Activated naive CD8-positive, alpha-beta T cell treated with anti-CD3 and anti-CD28 coated beads, Interleukin-2, amount 10 ng/mL, durations not matched to agents 7 days and 5 days (primary cell): ENCODE measurements around the gene SPATA6L. TPM values are rescaled to one million over a fixed set of nuclear protein-coding genes. Genes with fewer than 3 reads are reported as not detected.
"Not testable (repeated sequence)": the region's sequence is repeated elsewhere in the genome, so short reads cannot be mapped to it uniquely, and the experiment has no call there.

Source experiments
- ATAC-seq: fragments of 150-1000 bp; cut with Tn5 transposase; one replicate; pipeline ENCODE4 v1.10.0; 2021; ENCODE audit warnings: low read depth, moderate library complexity
- POLR2A ChIA-PET: fragments of 350-600 bp; sonication (Branson Sonifier 250); formaldehyde crosslinking; loops from one replicate; lab custom pipeline; 2021; ENCODE audit warnings: antibody characterized with exemption; lab: Charles Lee
- DNase-seq: peaks from one replicate; pipeline ENCODE4 v3.0.0; 2021
- H3K27ac Mint-ChIP-seq: one replicate; pipeline ENCODE4 v1.8.0; 2022; ENCODE audit warnings: mild to moderate bottlenecking, mixed read lengths
- H3K27me3 Mint-ChIP-seq: one replicate; pipeline ENCODE4 v1.8.0; 2022; ENCODE audit warnings: mild to moderate bottlenecking, moderate library complexity, mixed read lengths
- H3K36me3 Mint-ChIP-seq: one replicate; pipeline ENCODE4 v1.8.0; 2021; ENCODE audit warnings: mild to moderate bottlenecking, mixed read lengths
- H3K4me1 Mint-ChIP-seq: one replicate; pipeline ENCODE4 v1.8.0; 2021; ENCODE audit warnings: mixed read lengths
- H3K4me3 Mint-ChIP-seq: one replicate; pipeline ENCODE4 v1.8.0; 2022; ENCODE audit warnings: mild to moderate bottlenecking, moderate library complexity, mixed read lengths
- H3K9me3 Mint-ChIP-seq: one replicate; pipeline ENCODE4 v1.8.0; 2021; ENCODE audit warnings: mixed read lengths
- total RNA-seq, 2 experiments: library from RNA; stranded (reverse); gene quantifications; one replicate each; pipeline ENCODE4 v1.2.3, GENCODE V29; 2021

Gene SPATA6L
- total RNA-seq, 2 experiments from 2014 or later = 0.72 to 1.0 TPM

DNA sequence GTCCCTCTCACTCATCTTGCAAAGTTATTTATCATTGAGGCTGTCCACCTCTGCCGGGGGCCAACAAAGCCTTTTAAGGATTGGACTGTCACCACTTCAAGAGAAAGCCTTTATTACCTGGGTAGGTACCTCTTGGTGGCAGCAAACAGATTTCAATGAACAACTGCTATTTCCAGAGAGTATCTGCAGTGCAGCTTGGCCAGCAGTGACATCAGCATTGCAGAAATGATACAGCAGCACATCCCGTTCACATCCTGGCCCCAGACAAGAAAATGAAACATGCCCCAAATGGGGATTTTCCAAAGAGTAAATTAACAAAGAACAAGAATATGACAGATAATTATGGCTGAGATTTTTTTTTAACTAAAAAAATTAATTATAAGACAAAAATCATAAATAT, 2.3 kb upstream of the SPATA6L start:
- peaks cover 41% of the 10 kb centered on the region for H3K4me1 Mint-ChIP-seq

DNA sequence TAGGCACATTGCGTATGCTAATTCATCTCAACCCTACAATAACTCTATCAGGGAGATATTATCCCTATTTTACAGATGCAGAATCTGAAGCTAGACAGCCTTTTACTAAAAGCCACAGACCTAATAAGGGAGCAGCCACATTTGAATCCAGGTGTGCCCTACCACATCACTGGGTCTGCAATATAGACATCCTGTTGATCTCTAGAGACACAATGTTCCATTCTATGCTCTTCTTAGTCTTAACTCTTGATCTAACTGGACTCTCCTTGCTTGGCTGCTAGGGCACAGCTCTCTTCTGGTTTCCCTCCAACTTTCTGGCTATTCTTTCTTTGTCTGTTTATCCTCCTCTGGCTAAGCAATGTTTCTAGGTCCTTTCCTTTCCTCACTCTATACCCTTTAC, 1.4 kb upstream of the SPATA6L start:
- DNase-seq (no peak), ATAC-seq (peak; percentile 55)
- H3K4me3 Mint-ChIP-seq = no peak overlapping the region
- H3K27ac Mint-ChIP-seq = no peak overlapping the region
- peaks cover 50% of the 10 kb centered on the region for H3K4me1 Mint-ChIP-seq
- H3K36me3 Mint-ChIP-seq = no peaks in the 10 kb centered on the region
- POLR2A ChIA-PET = interaction anchor here (1.2 kb wide), 1 partner anchor 12 kb away, joined by 6 read pairs; the partner anchor contains the start of gene CDC37L1
- H3K9me3 Mint-ChIP-seq = no peaks in the 10 kb centered on the region
- no peaks in the 10 kb centered on the region for H3K27me3 Mint-ChIP-seq

More for the DNA sequence above, 2.3 kb upstream of the SPATA6L start:
- Mint-ChIP-seq H3K27me3 (no peaks in the 10 kb centered on the region), H3K27ac (no peak overlapping the region), H3K4me3 (no peak overlapping the region), H3K36me3 (no peaks in the 10 kb centered on the region), H3K9me3 (no peaks in the 10 kb centered on the region)
- DNase-seq (no peak), ATAC-seq (no peak)
- POLR2A ChIA-PET = interaction anchor here (1.5 kb wide), 1 partner anchor 72 kb away, joined by 5 read pairs; the partner anchor contains the start of gene AK3

DNA sequence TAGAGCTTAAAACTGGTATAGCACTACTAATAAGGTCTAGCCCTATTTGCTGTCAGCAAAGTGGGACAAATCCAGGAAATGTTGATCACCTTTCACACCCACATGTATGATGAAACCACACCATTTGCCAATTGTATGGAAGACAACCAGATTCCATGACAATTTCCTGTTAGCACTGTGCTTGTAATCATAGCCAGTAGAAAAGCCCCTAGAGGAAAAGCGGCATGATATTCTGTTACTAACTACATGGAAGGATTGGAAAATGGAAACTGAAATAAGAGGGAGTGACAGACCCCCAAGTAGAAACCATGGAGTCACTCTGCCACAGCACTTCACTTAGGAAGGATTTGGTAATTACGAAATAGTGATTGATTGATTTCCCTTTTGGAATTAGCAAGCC, 923 bp downstream of the SPATA6L start:
- POLR2A ChIA-PET = interaction anchor here (1.3 to 1.7 kb wide), 2 partner anchors 12 to 14 kb away, joined by 5 to 10 read pairs; partner anchors contain the start of gene CDC37L1
- H3K36me3 Mint-ChIP-seq = peaks cover under 1% of the 10 kb centered on the region
- H3K27ac Mint-ChIP-seq = no peak overlapping the region
- DNase-seq = no peak
- H3K9me3 Mint-ChIP-seq = no peaks in the 10 kb centered on the region
- ATAC-seq = no peak
- peak overlapping the region; percentile 31 for H3K4me3 Mint-ChIP-seq
- H3K4me1 Mint-ChIP-seq = peaks cover 48% of the 10 kb centered on the region
- H3K27me3 Mint-ChIP-seq = no peaks in the 10 kb centered on the region

DNA sequence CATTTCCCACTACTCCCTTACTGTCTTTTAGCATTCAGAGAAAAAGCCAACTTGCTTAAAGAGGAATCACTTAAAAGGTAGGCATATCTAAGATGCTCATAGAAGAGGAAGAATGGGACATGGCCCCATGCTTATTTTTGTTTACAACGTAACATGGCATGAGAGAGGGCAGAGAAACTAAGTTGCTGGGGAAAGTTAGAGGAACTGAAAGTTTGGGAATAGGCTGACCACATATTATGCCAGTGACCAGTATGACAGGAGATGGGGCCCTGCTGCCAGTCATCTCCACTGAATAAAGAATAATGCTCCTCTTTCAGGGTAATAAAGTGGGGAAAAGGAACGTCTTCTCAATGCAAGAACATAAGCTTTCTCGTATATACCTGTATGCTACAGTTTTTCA, 2.3 kb downstream of the SPATA6L start:
- no peaks in the 10 kb centered on the region for H3K9me3 Mint-ChIP-seq
- peaks cover 46% of the 10 kb centered on the region for H3K4me1 Mint-ChIP-seq
- ATAC-seq (no peak), DNase-seq (no peak)
- POLR2A ChIA-PET = interaction anchor here (1.1 to 1.2 kb wide), 2 partner anchors 15 to 76 kb away, joined by 3 to 4 read pairs; partner anchors contain the start of gene CDC37L1
- H3K36me3 Mint-ChIP-seq = peaks cover 2% of the 10 kb centered on the region
- H3K4me3 Mint-ChIP-seq = peak overlapping the region; percentile 23
- H3K27ac Mint-ChIP-seq = no peak overlapping the region
- peaks cover 3% of the 10 kb centered on the region for H3K27me3 Mint-ChIP-seq

DNA sequence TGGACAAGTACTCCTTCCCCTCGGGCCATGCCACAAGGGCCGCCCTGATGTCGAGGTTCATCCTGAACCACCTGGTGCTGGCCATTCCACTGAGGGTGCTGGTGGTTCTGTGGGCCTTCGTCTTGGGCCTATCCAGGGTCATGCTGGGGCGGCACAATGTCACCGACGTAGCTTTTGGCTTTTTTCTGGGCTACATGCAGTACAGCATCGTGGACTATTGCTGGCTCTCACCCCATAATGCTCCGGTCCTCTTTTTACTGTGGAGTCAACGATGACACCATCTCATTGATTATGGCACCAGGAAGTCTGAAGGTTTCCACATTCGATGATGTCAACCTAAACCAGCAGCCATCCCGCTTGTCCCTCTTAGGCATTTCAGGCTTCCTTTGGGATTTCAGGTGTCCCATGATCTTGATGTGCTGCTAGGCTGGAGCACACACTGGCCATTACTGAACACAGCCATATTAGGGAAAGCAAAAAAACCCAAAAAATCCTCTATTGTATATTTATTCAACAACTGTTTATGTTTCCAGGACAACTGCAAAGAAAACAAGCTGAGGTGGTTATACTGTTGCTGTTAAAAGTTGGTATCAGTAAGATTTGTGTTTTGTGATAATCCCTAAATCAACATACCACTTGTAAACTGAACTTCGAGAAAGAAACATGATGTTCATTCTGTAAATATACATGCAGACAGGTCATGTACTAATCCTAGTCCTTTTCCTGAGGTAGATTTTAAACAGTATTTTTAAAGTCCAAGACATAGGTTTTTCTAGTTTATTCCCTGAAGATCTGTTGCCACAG, 3.1 kb downstream of the SPATA6L start:
- peaks cover 46% of the 10 kb centered on the region for H3K4me1 Mint-ChIP-seq
- POLR2A ChIA-PET = interaction anchor here (0.9 to 2.6 kb wide), 4 partner anchors 12 to 77 kb away, joined by 3 to 12 read pairs (median 5); partner anchors contain the start of genes AK3 and CDC37L1
- H3K27me3 Mint-ChIP-seq = peaks cover 4% of the 10 kb centered on the region
- H3K36me3 Mint-ChIP-seq = peaks cover 2% of the 10 kb centered on the region
- ATAC-seq (no peak), DNase-seq (no peak)
- no peaks in the 10 kb centered on the region for H3K9me3 Mint-ChIP-seq
- H3K27ac Mint-ChIP-seq = peak overlapping the region; percentile 54
- peak overlapping the region; percentile 95 for H3K4me3 Mint-ChIP-seq

DNA sequence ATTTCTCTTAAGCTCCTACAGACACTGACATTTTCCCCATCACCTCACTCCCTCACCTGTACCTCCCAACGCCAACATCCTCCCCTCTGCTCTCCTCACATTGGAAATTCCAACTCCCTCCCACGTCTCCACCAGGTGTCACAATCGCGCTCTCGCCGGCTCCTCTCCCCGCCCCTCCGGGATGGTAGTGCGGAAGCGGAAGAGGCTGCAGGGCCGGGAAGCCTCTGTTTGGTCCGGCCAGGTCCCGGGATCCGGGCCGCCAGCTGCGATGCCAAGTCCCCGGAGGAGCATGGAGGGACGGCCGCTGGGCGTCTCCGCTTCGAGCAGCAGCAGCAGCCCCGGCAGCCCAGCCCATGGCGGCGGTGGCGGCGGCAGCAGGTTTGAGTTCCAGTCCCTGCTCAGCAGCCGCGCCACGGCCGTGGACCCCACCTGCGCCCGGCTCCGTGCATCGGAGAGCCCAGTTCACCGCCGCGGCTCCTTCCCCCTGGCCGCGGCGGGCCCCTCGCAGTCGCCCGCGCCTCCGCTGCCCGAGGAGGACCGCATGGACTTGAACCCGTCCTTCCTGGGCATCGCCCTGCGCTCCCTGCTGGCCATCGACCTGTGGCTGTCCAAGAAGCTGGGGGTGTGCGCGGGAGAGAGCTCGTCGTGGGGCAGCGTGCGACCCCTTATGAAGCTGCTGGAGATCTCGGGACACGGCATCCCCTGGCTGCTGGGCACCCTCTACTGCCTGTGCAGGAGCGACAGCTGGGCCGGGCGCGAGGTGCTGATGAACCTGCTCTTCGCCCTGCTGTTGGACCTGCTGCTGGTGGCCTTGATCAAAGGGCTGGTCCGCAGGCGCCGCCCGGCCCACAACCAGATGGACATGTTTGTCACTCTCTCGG, 3.9 kb downstream of the SPATA6L start, which contains the start of gene PLPP6:
Gene PLPP6 (plus strand): TSS at position 187 of the 881 bp plus-strand sequence. CDS start 82 bp downstream, at position 269.
- peak; percentile 80 for DNase-seq
- peaks cover 5% of the 10 kb centered on the region for H3K27me3 Mint-ChIP-seq
- H3K4me1 Mint-ChIP-seq = peaks cover 43% of the 10 kb centered on the region
- POLR2A ChIA-PET = interaction anchor here (0.9 to 2.6 kb wide), 4 partner anchors 13 to 78 kb away, joined by 3 to 12 read pairs (median 5); partner anchors contain the start of genes AK3 and CDC37L1
- peaks cover 2% of the 10 kb centered on the region for H3K36me3 Mint-ChIP-seq
- peak within 1 kb of the TSS; percentile 95 for H3K4me3 Mint-ChIP-seq
- ATAC-seq = peak; percentile 86
- H3K27ac Mint-ChIP-seq = peak within 1 kb of the TSS; percentile 92
- H3K9me3 Mint-ChIP-seq = no peaks in the 10 kb centered on the region

DNA sequence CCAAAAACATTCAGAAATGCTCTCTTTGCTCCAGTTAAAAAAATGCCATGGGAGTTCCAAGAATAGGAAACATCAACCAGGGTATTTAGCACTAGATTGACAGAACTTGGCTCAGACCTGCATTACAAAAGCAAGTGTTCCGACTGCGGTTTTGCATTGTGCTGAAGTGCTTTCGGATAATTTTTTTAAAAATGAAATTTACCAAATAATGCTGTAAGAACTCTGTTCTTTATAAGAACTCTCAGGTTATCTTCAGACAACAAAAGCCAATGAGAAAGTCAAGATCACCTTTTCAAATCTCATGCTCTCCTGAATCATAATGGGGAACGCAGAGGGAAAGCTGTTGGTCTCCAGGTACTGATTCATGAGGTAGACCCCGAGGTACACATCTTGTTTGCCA, 4.7 kb downstream of the SPATA6L start:
- H3K4me3 Mint-ChIP-seq = peak overlapping the region; percentile 95
- H3K4me1 Mint-ChIP-seq = peaks cover 43% of the 10 kb centered on the region
- peaks cover 5% of the 10 kb centered on the region for H3K27me3 Mint-ChIP-seq
- peaks cover 2% of the 10 kb centered on the region for H3K36me3 Mint-ChIP-seq
- POLR2A ChIA-PET = interaction anchor here (2.6 kb wide), 1 partner anchor 79 kb away, joined by 12 read pairs; the partner anchor contains the start of gene AK3
- ATAC-seq (no peak), DNase-seq (no peak)
- H3K9me3 Mint-ChIP-seq = no peaks in the 10 kb centered on the region
- H3K27ac Mint-ChIP-seq = peak overlapping the region; percentile 92

DNA sequence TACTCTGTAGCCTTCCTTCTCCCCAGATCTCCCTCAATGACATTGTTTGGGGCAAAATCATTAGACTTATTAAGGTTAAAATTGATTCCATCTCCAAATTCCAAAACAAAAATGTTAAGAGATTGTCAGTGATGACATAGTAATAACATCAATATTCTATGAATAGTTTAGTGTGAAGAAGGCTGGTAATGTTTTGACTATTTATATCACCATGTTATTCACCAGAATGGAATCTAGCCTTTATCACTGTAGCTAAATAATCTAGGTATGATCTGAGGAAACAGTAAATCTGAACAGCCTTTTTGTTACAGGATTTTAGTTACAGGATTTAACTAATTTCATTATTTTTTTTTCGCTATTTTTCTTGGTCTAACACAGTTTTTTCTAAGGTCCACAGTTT, 5.1 kb downstream of the SPATA6L start:
- Mint-ChIP-seq H3K4me3 (peak overlapping the region; percentile 95), H3K4me1 (peaks cover 39% of the 10 kb centered on the region), H3K36me3 (peaks cover 2% of the 10 kb centered on the region), H3K9me3 (no peaks in the 10 kb centered on the region), H3K27ac (no peak overlapping the region), H3K27me3 (peaks cover 5% of the 10 kb centered on the region)
- POLR2A ChIA-PET = interaction anchor here (2.6 kb wide), 1 partner anchor 79 kb away, joined by 12 read pairs; the partner anchor contains the start of gene AK3
- DNase-seq (no peak), ATAC-seq (no peak)

DNA sequence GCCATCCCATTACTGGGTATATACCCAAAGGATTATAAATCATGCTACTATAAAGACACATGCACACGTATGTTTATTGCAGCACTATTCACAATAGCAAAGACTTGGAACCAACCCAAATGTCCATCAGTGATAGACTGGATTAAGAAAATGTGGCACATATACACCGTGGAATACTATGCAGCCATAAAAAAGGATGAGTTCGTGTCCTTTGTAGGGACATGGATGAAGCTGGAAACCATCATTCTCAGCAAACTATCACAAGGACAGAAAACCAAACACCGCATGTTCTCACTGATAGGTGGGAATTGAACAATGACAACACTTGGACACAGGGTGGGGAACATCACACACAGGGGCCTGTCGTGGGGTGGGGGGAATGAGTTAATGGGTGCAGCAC, 5.6 kb downstream of the SPATA6L start:
- H3K27me3 Mint-ChIP-seq, H3K9me3 Mint-ChIP-seq, H3K4me3 Mint-ChIP-seq, ATAC-seq, DNase-seq, H3K36me3 Mint-ChIP-seq, H3K27ac Mint-ChIP-seq: not testable (repeated sequence)
- peaks cover 35% of the 10 kb centered on the region for H3K4me1 Mint-ChIP-seq
- POLR2A ChIA-PET = interaction anchor here (2.6 kb wide), 1 partner anchor 80 kb away, joined by 12 read pairs; the partner anchor contains the start of gene AK3

DNA sequence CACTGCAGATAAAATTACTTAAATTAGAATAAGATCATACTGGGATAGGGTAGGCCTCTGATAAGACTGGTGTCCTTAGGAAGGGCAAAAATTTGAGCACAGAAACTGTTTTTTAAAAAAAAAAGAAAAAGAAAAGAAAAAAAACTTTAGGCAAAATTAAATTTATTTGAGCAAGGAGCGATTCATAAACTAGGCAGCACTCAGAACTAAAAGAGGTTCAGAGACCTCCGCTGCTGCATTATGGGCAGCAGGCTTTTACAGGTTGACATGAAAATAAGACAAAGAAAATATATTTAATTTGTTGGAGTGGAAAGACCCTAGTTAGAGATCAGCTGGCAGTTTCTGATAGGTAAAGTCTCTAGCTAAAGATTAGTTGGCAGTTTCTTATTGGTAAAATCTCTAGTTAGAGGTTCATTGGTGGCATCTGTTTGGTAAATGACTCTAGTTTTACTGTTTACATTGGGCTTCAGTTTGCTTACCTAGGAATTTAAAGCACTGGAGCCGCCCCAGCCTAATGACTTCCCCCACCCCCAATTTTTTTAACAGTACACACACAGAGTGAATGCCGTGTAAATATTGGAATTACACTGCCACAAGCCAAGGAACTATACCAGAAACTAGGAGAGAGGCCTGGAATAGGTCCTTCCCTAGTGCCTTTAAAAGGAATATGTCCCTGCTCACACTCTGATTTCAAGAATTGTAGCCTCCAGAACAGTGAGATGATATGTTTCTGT, 8.7 kb downstream of the SPATA6L start:
- no peak overlapping the region for H3K27ac Mint-ChIP-seq
- DNase-seq (no peak), ATAC-seq (no peak)
- H3K9me3 Mint-ChIP-seq = no peaks in the 10 kb centered on the region
- POLR2A ChIA-PET = no interaction called here
- no peak overlapping the region for H3K4me3 Mint-ChIP-seq
- H3K4me1 Mint-ChIP-seq = peaks cover 15% of the 10 kb centered on the region
- H3K27me3 Mint-ChIP-seq = peaks cover 5% of the 10 kb centered on the region
- peaks cover 2% of the 10 kb centered on the region for H3K36me3 Mint-ChIP-seq

DNA sequence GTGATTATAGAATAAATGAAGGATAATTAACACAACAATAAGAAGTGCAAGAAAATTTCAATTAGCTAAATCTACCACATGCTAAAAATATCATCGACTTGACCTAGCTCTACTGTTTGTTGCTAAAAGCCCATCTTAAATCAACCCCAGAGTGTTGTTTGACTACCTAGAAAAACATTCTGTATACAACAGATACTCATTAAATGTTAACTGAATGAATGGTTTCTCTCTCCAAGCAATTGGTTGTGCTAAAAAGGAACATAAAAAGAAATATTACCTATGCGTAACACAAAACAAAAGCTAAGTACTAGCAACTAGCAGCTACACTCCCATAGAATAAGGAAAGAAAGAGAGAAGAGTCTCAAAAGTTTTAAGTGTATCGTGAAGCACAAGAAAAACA, 9.7 kb downstream of the SPATA6L start:
- H3K27me3 Mint-ChIP-seq = peaks cover 5% of the 10 kb centered on the region
- H3K36me3 Mint-ChIP-seq = peaks cover 2% of the 10 kb centered on the region
- POLR2A ChIA-PET = no interaction called here
- no peak overlapping the region for H3K4me3 Mint-ChIP-seq
- DNase-seq (no peak), ATAC-seq (no peak)
- peaks cover 10% of the 10 kb centered on the region for H3K4me1 Mint-ChIP-seq
- H3K9me3 Mint-ChIP-seq = no peaks in the 10 kb centered on the region
- H3K27ac Mint-ChIP-seq = no peak overlapping the region

DNA sequence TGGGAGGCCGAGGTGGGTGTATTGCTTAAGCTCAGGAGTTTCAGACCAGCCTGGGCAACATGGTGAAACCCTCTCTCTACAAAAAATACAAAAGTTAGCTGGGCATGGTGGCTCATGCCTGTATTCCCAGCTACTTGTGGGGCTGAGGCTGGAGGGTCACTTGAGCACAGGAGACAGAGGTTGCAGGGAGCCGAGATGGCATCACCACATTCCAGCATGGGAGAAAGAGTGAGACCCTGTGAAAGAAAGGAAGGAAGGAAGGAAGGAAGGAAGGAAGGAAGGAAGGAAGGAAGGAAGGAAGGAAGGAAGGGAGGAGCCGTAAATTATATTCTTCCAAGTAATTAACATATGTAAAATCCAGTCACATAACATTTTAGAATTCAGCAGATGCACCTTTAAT, 10.1 kb downstream of the SPATA6L start:
- H3K27me3 Mint-ChIP-seq, H3K4me3 Mint-ChIP-seq, DNase-seq, H3K36me3 Mint-ChIP-seq, POLR2A ChIA-PET, H3K9me3 Mint-ChIP-seq, H3K4me1 Mint-ChIP-seq, H3K27ac Mint-ChIP-seq, ATAC-seq: not testable (repeated sequence)
